ENCODE measurements around the gene OR5M8. TPM values are rescaled to one million over a fixed set of nuclear protein-coding genes. Genes with fewer than 3 reads are reported as not detected.

OR5M8 gene
- total and polyA plus RNA-seq, 2 of the 8 experiments (the other 6 are each of a cell fraction or from before 2014, with no cell fraction given) = not detected

DNA sequence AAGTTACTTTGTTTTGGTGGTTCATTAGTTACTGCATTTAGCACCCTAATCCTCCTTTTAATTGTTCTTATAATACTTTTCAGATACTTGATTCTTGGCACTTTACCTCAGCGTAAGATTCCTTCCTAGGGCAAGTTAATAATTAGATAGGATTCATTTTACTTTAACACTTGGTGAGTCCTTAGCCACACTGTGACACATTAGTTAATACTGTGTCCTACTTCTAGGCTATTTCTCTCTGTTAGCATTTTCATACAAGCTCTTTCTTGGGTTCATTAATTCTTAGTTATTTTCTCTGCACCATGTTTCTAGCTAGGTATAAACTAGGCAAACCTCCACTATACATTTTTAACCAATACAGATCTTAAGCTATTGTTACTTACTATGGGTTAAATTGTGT lies 34.1 kb downstream of the OR5M8 start (continued):
- TF ChIP-seq TAF1 (IDR thresholded peaks at IDR 0.05; ENCODE audit: low read depth, low read length) = no peak
- no peak for TF ChIP-seq POU5F1 (IDR thresholded peaks at IDR 0.05; ENCODE audit: low read depth, low read length)
- TF ChIP-seq KDM5A (IDR thresholded peaks at IDR 0.05; ENCODE audit: low read length) = no peak
- TF ChIP-seq MAX (IDR thresholded peaks at IDR 0.05) = no peak
- TF ChIP-seq EZH2 (IDR thresholded peaks at IDR 0.05; ENCODE audit: low read depth, low read length, severe bottlenecking) = no peak
- no peak for TF ChIP-seq CHD2 (IDR thresholded peaks at IDR 0.05; ENCODE audit: low read length)
